Activated T-cell treated with anti-CD3 and anti-CD28 coated beads, Interleukin-2, amount 50 U/mL, for 72 hours (primary cell): ENCODE measurements around the gene RAC3. TPM values are rescaled to one million over a fixed set of nuclear protein-coding genes. Genes with fewer than 3 reads are reported as not detected.

Experiments used
- ATAC-seq, 2 donors: fragments of 150-1000 bp; cut with Tn5 transposase; replicated peaks in 1 of 2; 2 replicates each; pipeline ENCODE4 v1.10.0; 2021; ENCODE audit warnings: moderate library complexity in 2 of 2, mild to moderate bottlenecking in 1 of 2
- DNase-seq, 2 donors: peaks; one replicate each; pipeline ENCODE4 v3.0.0; 2021 to 2022; ENCODE audit warnings: mixed read lengths in 1 of 2
- H3K27ac Mint-ChIP-seq: one replicate; pipeline ENCODE4 v1.8.0; 2022; ENCODE audit warnings: mild to moderate bottlenecking, moderate library complexity, mixed read lengths
- H3K27me3 Mint-ChIP-seq: one replicate; pipeline ENCODE4 v1.8.0; 2022; ENCODE audit warnings: low read depth, mixed read lengths
- H3K36me3 Mint-ChIP-seq, 2 donors: one replicate each; pipeline ENCODE4 v1.8.0; 2022; ENCODE audit warnings: mixed read lengths in 2 of 2, mild to moderate bottlenecking in 1 of 2; ENCODE audit not compliant: insufficient read depth in 2 of 2
- H3K4me1 Mint-ChIP-seq: one replicate; pipeline ENCODE4 v1.8.0; 2022; ENCODE audit warnings: low read depth, mixed read lengths
- H3K4me3 Mint-ChIP-seq, 2 donors: one replicate each; pipeline ENCODE4 v1.8.0; 2022; ENCODE audit warnings: mild to moderate bottlenecking in 2 of 2, mixed read lengths in 2 of 2, moderate library complexity in 2 of 2
- H3K9me3 Mint-ChIP-seq, 2 donors: one replicate each; pipeline ENCODE4 v1.8.0; 2022; ENCODE audit warnings: mixed read lengths in 2 of 2
- total RNA-seq, 2 donors: library from RNA; stranded (reverse); gene quantifications; one replicate each; pipeline ENCODE4 v1.2.3, GENCODE V29; 2022

RAC3 gene
- total RNA-seq, 2 donors from 2014 or later, result 8.5 to 13.1 TPM

DNA sequence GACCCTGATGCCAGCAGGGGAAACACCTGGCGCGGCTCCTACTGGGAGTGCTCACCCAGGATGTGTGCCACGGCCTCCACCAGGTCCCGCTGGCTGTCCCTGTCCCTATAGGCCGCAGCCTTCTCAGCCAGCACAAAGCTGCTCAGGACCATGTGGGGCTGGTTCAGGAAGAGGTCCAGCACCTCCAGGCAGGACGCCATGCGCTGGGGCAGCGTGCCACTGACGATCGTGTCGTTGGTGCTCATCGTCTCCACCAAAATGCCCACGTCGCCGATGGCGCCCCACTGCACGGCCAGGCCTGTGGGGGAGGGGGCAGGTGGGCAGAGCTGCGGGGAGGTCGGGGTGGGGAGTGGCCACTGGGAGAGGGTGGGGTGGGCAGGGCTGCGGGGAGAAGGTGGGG, 50.1 kb downstream of the RAC3 start:
- ATAC-seq, result no peak
- Mint-ChIP-seq H3K9me3 (no peaks in the 10 kb centered on the region), H3K27ac (no peak overlapping the region), H3K27me3 (no peaks in the 10 kb centered on the region), H3K36me3 (peaks cover 0 to 3% of the 10 kb centered on the region in 2 donors), H3K4me1 (no peaks in the 10 kb centered on the region), H3K4me3 (no peak overlapping the region)
- no peak for DNase-seq

DNA sequence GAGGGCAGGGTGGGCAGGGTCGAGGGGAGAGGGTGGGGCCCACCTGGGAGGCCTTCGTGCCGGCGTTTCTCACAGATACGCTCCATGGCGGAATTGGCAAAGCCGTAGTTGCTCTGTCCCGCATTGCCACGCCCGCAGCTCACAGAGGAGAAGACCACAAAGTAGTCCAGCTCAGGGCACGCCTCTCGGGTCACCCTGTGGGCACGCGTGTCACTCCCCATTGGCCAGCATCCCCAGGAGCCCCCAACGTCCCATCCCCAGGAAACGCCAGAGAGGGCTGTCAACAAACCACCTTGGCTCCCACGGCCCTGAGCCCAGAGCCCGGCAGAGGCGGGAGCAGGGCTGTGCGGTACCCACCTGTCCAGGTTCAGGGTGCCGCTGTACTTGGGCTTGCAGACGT, 50.5 kb downstream of the RAC3 start:
- no peak for DNase-seq
- H3K36me3 Mint-ChIP-seq, result peaks cover 0 to 3% of the 10 kb centered on the region in 2 donors
- no peak overlapping the region for H3K4me3 Mint-ChIP-seq
- H3K27me3 Mint-ChIP-seq, result no peaks in the 10 kb centered on the region
- no peaks in the 10 kb centered on the region for H3K9me3 Mint-ChIP-seq
- H3K27ac Mint-ChIP-seq, result no peak overlapping the region
- no peak for ATAC-seq
- no peaks in the 10 kb centered on the region for H3K4me1 Mint-ChIP-seq

GRCh38 chr17:82082456-82082855, 51.0 kb downstream of the RAC3 start:
- H3K4me1 Mint-ChIP-seq, result no peaks in the 10 kb centered on the region
- no peaks in the 10 kb centered on the region for H3K27me3 Mint-ChIP-seq
- no peak overlapping the region for H3K4me3 Mint-ChIP-seq
- H3K9me3 Mint-ChIP-seq, result no peaks in the 10 kb centered on the region
- ATAC-seq, result no peak
- H3K27ac Mint-ChIP-seq, result no peak overlapping the region
- no peak for DNase-seq
- peaks cover 0 to 3% of the 10 kb centered on the region in 2 donors for H3K36me3 Mint-ChIP-seq

- Mint-ChIP-seq H3K27ac (no peak overlapping the region), H3K27me3 (no peaks in the 10 kb centered on the region), H3K9me3 (no peaks in the 10 kb centered on the region), H3K4me1 (no peaks in the 10 kb centered on the region), H3K4me3 (no peak overlapping the region), H3K36me3 (peaks cover under 1 to 3% of the 10 kb centered on the region in 2 donors)
- ATAC-seq, result no peak
- no peak for DNase-seq
Observed at GRCh38 chr17:82083009-82083408, 51.5 kb downstream of the RAC3 start.

Other genes starting within 250 kb of the RAC3 start
- under 1 TPM in 1 of 2 donors, not detected in 1; 0.17 TPM for gene GCGR, start 227.5 kb upstream of the RAC3 start, total RNA-seq
- 10 to 100 TPM; 61.9 to 77.2 TPM for gene MCRIP1, start 198.4 kb upstream of the RAC3 start, total RNA-seq
- not detected for gene PPP1R27, start 196.6 kb upstream of the RAC3 start, total RNA-seq
- 100 to 1,000 TPM; 430 to 436 TPM for gene P4HB, start 171.1 kb upstream of the RAC3 start, total RNA-seq
- gene ARHGDIA, start 160.3 kb upstream of the RAC3 start, total RNA-seq, result 100 to 1,000 TPM; 369 to 410 TPM
- gene ALYREF, start 140.1 kb upstream of the RAC3 start, total RNA-seq, result 100 to 1,000 TPM in 1 of 2 donors, 10 to 100 TPM in 1; 95.9 to 122 TPM
- 100 to 1,000 TPM in 1 of 2 donors, 10 to 100 TPM in 1; 78.5 to 106 TPM for gene ANAPC11, start 140.0 kb upstream of the RAC3 start, total RNA-seq
- gene NPB, start 129.4 kb upstream of the RAC3 start, total RNA-seq, result under 1 TPM in 1 of 2 donors, not detected in 1; 0.19 TPM
- 10 to 100 TPM; 13.9 to 14.2 TPM for gene PCYT2, start 120.3 kb upstream of the RAC3 start, total RNA-seq
- gene SIRT7, start 113.5 kb upstream of the RAC3 start, total RNA-seq, result 10 to 100 TPM; 42.2 to 44.2 TPM
- 10 to 100 TPM; 41.5 to 44.7 TPM for gene MAFG, start 103.9 kb upstream of the RAC3 start, total RNA-seq
- 100 to 1,000 TPM; 141 to 178 TPM for gene PYCR1, start 94.4 kb upstream of the RAC3 start, total RNA-seq
- gene MYADML2, start 84.4 kb upstream of the RAC3 start, total RNA-seq, result not detected
- gene NOTUM, start 70.5 kb upstream of the RAC3 start, total RNA-seq, result 1 to 10 TPM in 1 of 2 donors, under 1 TPM in 1; 0.76 to 1.4 TPM
- 10 to 100 TPM; 32.0 to 34.2 TPM for gene ASPSCR1, start 54.0 kb upstream of the RAC3 start, total RNA-seq
- 10 to 100 TPM; 32.2 to 44.0 TPM for gene CENPX, start 8.8 kb upstream of the RAC3 start, total RNA-seq
- gene LRRC45, start 8.4 kb upstream of the RAC3 start, total RNA-seq, result 10 to 100 TPM; 11.8 to 15.4 TPM
- 100 to 1,000 TPM; 114 to 125 TPM for gene DCXR, start 6.0 kb downstream of the RAC3 start, total RNA-seq
- 10 to 100 TPM; 31.0 to 42.2 TPM for gene RFNG, start 20.1 kb downstream of the RAC3 start, total RNA-seq
- gene GPS1, start 20.2 kb downstream of the RAC3 start, total RNA-seq, result 10 to 100 TPM; 55.1 to 73.5 TPM
- 100 to 1,000 TPM; 109 to 121 TPM for gene DUS1L, start 34.1 kb downstream of the RAC3 start, total RNA-seq
- gene FASN, start 66.6 kb downstream of the RAC3 start, total RNA-seq, result 10 to 100 TPM; 90.5 to 91.2 TPM
- 10 to 100 TPM; 76.9 to 78.8 TPM for gene CCDC57, start 181.2 kb downstream of the RAC3 start, total RNA-seq
- 10 to 100 TPM; 42.8 to 74.5 TPM for gene SLC16A3, start 197.4 kb downstream of the RAC3 start, total RNA-seq
- gene CSNK1D, start 242.0 kb downstream of the RAC3 start, total RNA-seq, result 100 to 1,000 TPM; 166 to 170 TPM